ACC112 (cell line): ENCODE measurements around the gene DAB1.
A peak's percentile ranks its signal among the peaks of the same experiment; 100 is the strongest.

Source experiments
- H2AFZ ChIP-seq: fragments of 200-600 bp; sonication (generic); one replicate; pipeline ENCODE4 v1.6.0; 2017; ENCODE audit warnings: antibody characterized with exemption, low read length; ENCODE audit not compliant: unreplicated experiment
- H3K27ac ChIP-seq: fragments of 200-600 bp; sonication (generic); 2 replicates; pipeline ENCODE4 v1.5.1; 2014; ENCODE audit warnings: low read depth, mild to moderate bottlenecking, antibody characterized with exemption, low read length, moderate library complexity
- H3K27me3 ChIP-seq: fragments of 200-600 bp; sonication (generic); 2 replicates; pipeline ENCODE4 v1.6.1; 2014; ENCODE audit warnings: mild to moderate bottlenecking, antibody characterized with exemption, low read length, moderate library complexity, mixed read lengths; ENCODE audit not compliant: insufficient read depth
- H3K36me3 ChIP-seq: fragments of 200-600 bp; sonication (generic); 2 replicates; pipeline ENCODE4 v1.6.1; 2016; ENCODE audit warnings: mild to moderate bottlenecking, antibody characterized with exemption, low read length, moderate library complexity, mixed read lengths; ENCODE audit not compliant: insufficient read depth
- H3K4me1 ChIP-seq: fragments of 200-600 bp; sonication (generic); one replicate; pipeline ENCODE4 v1.6.1; 2016; ENCODE audit warnings: low read length, mixed read lengths; ENCODE audit not compliant: insufficient read depth, unreplicated experiment, control insufficient read depth
- H3K4me3 ChIP-seq: fragments of 200-600 bp; sonication (generic); 2 replicates; pipeline ENCODE4 v1.5.1; 2014; ENCODE audit warnings: mild to moderate bottlenecking, low read depth, low read length
- H3K79me2 ChIP-seq: fragments of 200-600 bp; sonication (generic); one replicate; pipeline ENCODE4 v1.6.0; 2016; ENCODE audit warnings: low read length; ENCODE audit not compliant: control insufficient read depth, unreplicated experiment, insufficient read depth

The DAB1 gene

DNA sequence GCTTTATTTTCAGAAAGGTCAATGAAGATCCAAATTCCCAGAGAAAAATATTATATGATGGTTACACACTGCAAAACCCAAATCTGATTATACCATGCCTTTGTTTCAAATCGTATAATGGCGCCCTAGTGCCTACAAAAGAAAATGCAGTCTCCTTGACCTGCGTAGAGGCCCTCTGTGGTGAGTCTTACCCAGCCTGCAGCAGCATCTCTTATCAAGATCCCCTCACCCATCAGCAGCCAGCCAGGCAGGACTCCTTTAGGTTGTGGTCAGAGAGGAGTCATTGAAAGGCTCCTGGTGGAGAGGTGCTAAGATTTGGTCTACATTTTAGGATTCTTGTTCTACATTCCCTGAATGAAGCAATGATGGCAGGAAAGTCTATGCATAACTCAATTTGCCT, 23.7 kb upstream of the DAB1 start:
- Histone ChIP-seq H3K27ac (no peak overlapping the region), H3K27me3 (peaks cover 9% of the 10 kb centered on the region; the same call in 1 of the 2 replicates), H3K4me1 (no peaks in the 10 kb centered on the region), H3K4me3 (no peak overlapping the region), H3K79me2 (no peaks in the 10 kb centered on the region), H3K36me3 (no peaks in the 10 kb centered on the region), H2AFZ (no peak overlapping the region)

DNA sequence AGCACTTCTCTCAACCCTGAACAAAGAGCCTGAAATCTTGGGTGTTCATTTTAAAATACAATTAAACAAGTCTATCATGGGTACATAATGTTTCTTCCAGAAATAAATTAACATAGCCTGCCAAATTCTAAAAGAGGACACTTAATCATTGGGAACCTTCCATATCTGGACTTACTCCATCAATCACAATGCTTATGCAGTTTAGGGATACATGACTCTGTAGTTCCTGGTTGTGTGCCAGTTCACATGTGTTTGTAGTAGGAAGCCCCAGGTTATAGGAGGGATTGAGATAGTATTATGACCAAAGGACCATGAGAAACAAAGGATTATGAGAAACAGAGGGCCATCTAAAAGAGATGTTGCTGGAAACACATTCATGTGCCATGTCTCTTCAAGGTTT, 19.1 kb upstream of the DAB1 start:
- H3K4me3 ChIP-seq, result no peak overlapping the region
- peaks cover 5% of the 10 kb centered on the region; the same call in 1 of the 2 replicates for H3K27me3 ChIP-seq
- no peaks in the 10 kb centered on the region for H3K36me3 ChIP-seq
- no peaks in the 10 kb centered on the region for H3K4me1 ChIP-seq
- no peak overlapping the region for H3K27ac ChIP-seq
- H2AFZ ChIP-seq, result no peak overlapping the region
- no peaks in the 10 kb centered on the region for H3K79me2 ChIP-seq

DNA sequence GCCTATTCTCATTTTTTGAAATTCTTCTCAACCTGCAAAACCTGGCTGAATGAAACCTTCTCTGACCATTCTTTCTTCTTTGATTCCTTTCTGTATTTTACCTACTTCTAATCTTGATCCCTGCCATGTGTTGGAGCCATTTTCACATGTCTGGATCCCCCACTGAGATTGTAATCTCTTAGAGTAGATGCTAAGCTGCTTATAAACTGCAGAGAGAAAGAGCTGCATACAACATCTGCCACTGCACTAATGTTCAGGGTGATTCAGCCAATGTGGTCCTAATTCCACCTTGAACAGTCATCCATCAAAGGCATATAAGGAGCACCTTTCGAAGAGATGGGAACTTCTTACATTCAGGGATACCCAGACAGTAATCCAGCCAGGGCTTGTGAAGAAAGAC, 16.2 kb upstream of the DAB1 start:
- H3K4me1 ChIP-seq, result no peaks in the 10 kb centered on the region
- no peaks in the 10 kb centered on the region for H3K79me2 ChIP-seq
- H3K4me3 ChIP-seq, result no peak overlapping the region
- no peak overlapping the region for H3K27ac ChIP-seq
- no peaks in the 10 kb centered on the region for H3K36me3 ChIP-seq
- H2AFZ ChIP-seq, result no peak overlapping the region
- H3K27me3 ChIP-seq, result no peaks in the 10 kb centered on the region

DNA sequence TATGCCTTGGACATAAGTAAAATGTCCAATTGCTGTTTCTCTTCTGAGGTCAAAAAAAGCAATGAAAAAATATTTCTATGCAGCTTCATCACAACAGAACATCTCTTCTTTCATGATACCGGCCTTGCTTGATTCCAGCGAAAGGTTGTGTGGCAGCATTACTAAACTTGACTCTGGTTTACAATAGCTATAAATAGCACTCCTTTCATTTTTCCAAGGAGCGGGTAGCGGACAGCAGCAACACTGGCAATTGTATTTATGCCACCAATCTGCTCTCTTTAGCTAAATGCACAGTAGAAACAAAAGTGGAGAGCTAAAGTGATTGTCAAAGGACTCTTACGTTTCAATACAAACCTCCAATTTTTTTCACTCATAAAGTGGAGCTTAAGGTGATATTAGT, 7.5 kb upstream of the DAB1 start:
- H3K79me2 ChIP-seq, result no peaks in the 10 kb centered on the region
- no peak overlapping the region for H2AFZ ChIP-seq
- no peaks in the 10 kb centered on the region for H3K36me3 ChIP-seq
- peaks cover 2% of the 10 kb centered on the region for H3K27me3 ChIP-seq
- no peak overlapping the region for H3K4me3 ChIP-seq
- no peak overlapping the region for H3K27ac ChIP-seq
- no peaks in the 10 kb centered on the region for H3K4me1 ChIP-seq

DNA sequence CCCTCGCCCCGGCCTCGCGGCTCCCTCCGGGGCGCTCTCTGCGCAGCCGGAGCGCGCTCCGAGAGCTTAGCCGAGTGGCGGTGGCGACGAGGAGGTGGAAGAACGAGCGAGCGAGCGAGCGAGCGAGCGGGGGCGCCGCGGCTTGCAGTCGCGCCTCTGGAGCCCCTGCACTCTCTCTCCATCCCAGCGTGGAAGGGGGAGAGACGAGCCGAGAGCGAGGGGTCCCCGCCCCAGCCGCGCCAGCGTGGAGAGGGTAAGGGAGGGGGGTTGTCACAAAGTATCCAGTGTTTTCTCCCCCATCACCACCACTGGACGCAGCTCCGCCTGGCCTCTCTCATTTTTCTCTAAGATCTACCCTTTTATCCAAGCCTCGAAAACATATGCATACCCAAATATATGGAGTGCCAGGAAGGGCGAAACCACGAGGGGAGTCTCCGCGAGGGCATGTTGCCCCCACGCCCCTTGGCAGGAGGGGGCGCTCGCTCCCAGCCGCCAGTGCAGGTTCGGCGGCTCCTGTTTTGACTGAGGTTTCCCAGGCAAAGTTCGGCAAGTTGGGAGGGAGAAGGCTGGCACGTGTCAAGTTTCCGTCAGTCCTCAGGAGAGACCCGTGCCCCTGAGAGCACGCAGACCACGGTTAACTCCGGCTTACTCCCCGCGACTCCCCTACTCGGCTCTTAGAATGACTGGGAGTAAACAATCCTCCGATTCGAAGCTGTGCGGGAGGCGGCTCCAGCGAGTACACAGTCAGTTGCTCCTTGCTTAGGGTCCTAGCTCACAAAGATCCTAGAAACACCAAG, 569 bp upstream of the DAB1 start:
- peaks cover 67% of the 10 kb centered on the region for H3K27me3 ChIP-seq
- H3K27ac ChIP-seq, result no peak overlapping the region
- no peaks in the 10 kb centered on the region for H3K79me2 ChIP-seq
- H3K36me3 ChIP-seq, result no peaks in the 10 kb centered on the region
- peaks cover 8% of the 10 kb centered on the region for H3K4me1 ChIP-seq
- H2AFZ ChIP-seq, result peak overlapping the region; percentile 43
- H3K4me3 ChIP-seq, result peak overlapping the region; percentile 70

DNA sequence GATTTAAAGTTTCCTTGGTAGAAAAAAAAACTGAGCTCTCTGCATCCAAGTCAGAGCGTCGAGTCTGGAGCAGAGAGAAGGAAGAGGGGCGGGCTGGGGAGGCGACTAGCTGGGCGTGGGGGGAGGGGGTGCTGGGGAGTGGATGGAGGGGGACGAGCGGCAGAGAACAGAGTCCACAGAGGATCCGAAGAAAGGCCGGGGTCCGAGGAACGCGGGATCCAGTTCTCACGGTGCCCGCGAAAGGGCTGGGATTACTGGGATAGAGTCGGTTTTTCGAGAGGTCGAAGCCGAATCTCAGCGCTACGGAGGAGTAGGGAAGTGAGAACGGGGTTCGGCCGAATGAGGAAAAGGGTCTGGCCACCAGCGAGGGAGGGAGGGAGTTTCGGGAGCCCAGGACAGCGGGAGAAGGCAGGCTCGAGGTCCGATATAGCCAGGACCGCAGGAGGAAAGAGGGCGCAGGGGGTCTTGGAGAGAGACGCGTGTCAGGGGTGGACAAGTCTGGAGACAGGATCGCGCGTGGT, 665 bp downstream of the DAB1 start:
- Histone ChIP-seq H3K36me3 (no peaks in the 10 kb centered on the region), H3K4me3 (peak overlapping the region; percentile 67), H3K79me2 (no peaks in the 10 kb centered on the region), H3K4me1 (peaks cover 8% of the 10 kb centered on the region), H3K27me3 (peaks cover 75% of the 10 kb centered on the region), H3K27ac (no peak overlapping the region), H2AFZ (no peak overlapping the region)

DNA sequence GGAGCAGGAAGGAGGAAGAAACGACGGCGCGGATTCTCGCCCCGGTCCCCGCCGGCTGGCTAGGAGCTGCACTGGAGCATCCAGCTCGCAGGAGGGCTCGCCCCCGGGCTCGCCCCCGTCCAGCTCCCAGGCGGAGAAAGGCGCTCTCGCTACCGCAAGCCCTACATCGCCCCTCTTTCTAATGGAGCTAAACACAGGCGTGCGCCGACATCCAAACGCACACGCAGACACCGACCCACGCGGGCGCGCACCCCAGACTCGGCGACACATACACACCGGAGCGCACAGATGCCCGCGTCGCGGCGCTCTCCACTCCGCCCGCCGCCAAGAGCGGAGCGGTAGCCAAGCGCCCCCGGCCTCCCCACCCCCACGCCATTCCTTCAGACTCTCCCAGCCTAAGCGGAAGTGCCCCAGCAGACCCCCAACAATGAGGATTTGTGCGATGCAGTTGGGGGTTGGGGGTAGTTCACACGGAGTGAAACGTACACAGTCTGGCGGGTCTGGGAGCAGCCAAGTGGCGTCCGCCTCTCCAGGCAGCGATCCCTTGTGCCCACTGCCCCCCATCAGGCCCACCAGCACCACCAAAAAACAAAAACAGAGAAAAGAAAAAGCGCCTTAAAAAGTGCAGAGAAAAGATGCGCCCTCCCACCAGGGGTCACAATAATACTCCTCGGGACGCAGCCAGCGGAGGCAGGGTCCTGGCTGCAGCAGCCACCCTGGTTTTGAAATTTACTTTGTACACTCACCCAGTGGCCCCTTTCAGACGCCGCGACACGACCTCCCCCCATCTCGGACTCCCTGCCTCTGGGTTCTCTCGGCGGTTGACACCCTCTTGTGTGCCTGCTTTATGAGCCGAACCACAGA, 1.4 kb downstream of the DAB1 start:
- Histone ChIP-seq H3K36me3 (no peaks in the 10 kb centered on the region), H3K27ac (no peak overlapping the region), H2AFZ (no peak overlapping the region), H3K4me3 (peak overlapping the region; percentile 67), H3K27me3 (peaks cover 82% of the 10 kb centered on the region), H3K79me2 (no peaks in the 10 kb centered on the region), H3K4me1 (peaks cover 8% of the 10 kb centered on the region)

DNA sequence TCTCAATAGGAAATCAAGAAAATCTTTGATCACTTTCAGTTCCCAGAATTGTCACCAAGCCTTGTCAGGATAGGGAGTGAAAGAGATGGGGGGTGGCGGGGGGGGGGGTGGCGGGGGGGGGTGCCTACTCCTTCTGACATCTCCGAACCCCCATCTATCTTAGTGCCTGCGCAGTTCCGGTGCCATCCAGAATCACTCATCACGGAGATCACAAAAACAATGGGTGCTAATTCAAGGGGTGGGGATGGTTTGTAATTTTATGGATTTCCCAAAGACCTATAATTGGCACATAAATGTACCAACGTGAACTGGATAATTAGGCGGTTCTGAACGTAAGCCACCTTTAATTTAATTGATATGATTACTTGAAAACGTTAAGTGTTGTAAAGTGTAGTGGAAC, 2.1 kb downstream of the DAB1 start:
- peaks cover 89% of the 10 kb centered on the region for H3K27me3 ChIP-seq
- peak overlapping the region; percentile 67 for H3K4me3 ChIP-seq
- H2AFZ ChIP-seq, result no peak overlapping the region

DNA sequence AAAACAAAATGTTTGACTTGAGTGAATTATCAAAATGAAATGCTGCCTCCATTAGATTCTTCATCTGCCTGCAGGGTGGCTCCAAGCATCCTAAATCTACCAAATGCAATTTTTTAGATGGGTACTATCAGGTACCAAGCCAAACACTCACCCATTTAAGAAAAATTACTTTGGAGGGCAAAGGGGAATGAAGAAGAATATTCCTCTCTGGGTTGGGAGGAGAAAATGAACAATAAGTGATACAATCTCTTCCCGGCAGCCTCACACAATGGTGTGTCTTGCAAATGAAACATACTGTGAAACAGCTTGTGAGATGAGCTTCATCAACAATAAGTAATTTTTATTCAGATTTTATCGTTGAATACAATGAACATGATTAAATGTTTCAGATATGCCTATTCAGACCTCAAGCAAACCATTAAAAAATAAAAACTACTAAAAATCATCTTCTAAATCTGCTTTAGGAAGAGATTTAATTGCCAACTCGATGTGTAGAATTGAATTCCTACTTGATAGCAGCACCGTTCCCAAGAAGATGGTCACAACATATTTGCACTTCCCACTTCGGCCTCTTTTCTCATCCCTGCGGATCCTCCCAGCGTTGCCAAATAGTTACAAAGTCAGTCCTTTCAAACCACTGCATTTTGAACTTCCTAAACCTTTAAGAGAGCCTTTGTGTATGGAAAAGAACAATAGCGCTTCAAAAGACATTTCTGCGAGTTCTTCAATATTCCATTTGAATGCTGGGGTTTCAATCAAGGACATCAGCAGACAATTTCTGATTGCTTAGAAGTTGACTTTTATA, 2.7 kb downstream of the DAB1 start:
- no peak overlapping the region for H3K27ac ChIP-seq
- H3K27me3 ChIP-seq, result peaks cover 86% of the 10 kb centered on the region
- H3K79me2 ChIP-seq, result no peaks in the 10 kb centered on the region
- H3K4me1 ChIP-seq, result peaks cover 8% of the 10 kb centered on the region
- H3K36me3 ChIP-seq, result no peaks in the 10 kb centered on the region
- no peak overlapping the region for H2AFZ ChIP-seq
- H3K4me3 ChIP-seq, result no peak overlapping the region

More for the DNA sequence above, 2.1 kb downstream of the DAB1 start:
- Histone ChIP-seq H3K79me2 (no peaks in the 10 kb centered on the region), H3K36me3 (no peaks in the 10 kb centered on the region), H3K27ac (no peak overlapping the region), H3K4me1 (peaks cover 8% of the 10 kb centered on the region)

DNA sequence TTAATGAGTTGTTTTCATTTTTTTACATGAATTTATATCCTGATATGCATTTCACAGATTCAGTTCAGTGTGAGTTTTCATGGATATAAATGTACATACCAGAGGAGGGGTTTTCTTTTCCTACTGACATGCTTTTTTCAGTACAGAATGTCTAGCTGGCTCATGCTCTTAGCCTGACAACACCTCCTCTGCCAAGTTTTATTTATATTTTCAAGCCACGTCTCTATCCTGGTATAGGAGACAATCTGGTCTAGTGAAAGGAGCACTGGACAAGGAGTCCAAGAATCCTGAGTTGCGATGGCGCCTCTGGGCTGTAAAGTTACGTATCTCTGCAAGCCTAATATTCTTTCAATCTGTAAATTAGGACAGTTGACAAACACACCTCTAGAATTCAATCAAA, 4.9 kb downstream of the DAB1 start:
- Histone ChIP-seq H3K4me1 (peaks cover 8% of the 10 kb centered on the region), H3K4me3 (no peak overlapping the region), H3K36me3 (no peaks in the 10 kb centered on the region), H3K79me2 (no peaks in the 10 kb centered on the region), H3K27me3 (peaks cover 76% of the 10 kb centered on the region), H3K27ac (no peak overlapping the region), H2AFZ (no peak overlapping the region)
